NCI-H2227 (cell line): ENCODE data around the gene PLVAP.

Experiments used
- DNase-seq: peaks from one replicate; lab custom pipeline; 2025; ENCODE audit not compliant: unreplicated experiment; lab: John Stamatoyannopoulos, UW

PLVAP gene

DNA sequence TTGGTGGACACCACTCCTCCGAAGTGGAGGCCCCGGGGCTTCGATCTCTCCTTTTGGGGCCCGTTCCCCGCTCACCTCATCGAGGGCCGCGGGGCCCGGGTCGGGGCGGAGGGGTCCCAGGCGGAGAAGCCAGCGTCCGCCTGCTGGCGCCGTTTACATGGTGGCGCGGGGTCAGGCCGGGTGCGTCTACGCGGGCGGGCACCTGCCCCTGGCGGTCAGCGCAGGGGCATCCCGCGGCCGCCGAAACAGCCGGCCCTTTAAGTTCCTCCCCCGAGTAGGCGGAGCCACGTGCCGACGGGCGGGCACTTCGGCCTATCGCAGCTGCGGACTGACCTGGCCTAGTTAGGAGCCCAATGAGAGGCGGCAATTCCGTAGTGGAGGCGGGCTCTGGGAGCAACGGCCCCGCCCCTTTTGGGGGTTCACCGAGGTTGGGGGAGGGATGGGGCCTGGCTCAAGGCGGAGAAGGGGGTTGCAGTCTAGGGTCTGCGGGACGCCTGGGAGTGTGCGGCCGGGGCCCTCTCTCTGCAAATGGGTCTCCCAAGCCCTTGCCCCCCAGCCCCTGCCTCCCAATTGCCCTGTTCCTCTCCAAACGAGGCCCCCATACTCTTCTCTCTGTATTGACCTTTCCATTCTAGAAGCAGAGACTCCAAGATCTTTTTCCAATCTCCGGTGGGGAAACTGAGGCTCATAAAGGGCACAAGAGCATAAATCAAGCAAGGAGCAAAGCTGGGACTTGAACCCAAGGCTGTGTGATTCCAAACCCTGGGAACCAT is 73.8 kb downstream of the PLVAP start, which contains the start of gene ABHD8:
Gene ABHD8 (minus strand): TSS at position 259 of the 773 bp plus-strand sequence. CDS start 1,809 bp downstream, outside the sequence.
- DNase-seq: peak; percentile 96

DNA sequence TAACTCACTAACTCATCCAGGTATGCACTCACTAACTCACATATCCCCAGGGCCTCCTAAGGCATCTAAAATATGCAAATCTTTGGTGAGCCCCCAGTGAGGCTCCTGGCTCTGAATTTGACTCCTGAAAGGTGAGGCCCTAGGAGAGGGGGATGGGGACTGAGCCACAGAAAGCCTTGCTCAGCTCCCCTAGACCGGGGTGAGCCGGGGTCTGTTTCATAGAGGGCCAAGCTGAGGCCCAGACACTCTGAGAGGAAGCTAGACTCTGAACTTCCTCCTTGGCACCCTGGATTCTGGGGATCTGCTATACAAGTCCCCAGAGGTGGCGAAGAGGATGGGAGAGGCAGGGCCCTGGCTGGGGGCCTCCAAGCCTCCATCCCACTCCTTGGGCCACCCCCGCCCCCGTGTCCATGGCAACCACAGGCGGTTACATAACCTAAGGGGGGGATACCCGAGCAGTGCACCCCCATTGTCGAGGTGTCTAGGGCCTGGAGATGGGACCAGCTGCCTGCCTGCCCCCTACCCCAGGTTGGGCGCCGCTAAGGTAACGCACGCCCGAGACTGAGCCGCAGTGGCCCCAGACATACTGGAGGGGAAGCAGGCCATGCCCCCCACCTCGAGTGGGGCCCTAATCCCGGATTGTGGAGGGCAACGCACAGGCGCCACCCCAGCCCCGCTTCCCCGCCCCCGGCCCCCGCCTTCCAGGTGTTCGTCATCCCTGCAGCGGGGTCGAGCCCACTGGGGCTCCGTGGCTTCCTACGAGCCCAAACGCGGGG is 74.6 kb downstream of the PLVAP start:
- DNase-seq: peak; percentile 27
